Endothelial cell of umbilical vein (primary cell): ENCODE results near the gene UVRAG. TPM values are rescaled to one million over a fixed set of nuclear protein-coding genes. Genes with fewer than 3 reads are reported as not detected.

Experiments
- BruUV-seq: library from RNA; stranded (reverse); fragments of 400-500 nt; replicated peaks from 2 replicates; lab custom pipeline; 2021; lab: Mats Ljungman, UMichigan
- CTCF ChIA-PET: fragments of 300-600, 350-600 bp; sonication (Branson Sonifier 250); formaldehyde crosslinking; loops from one replicate; lab custom pipeline; 2021; ENCODE audit warnings: antibody characterized with exemption, inconsistent platforms; lab: Charles Lee
- POLR2A ChIA-PET: fragments of 300-600, 350-600 bp; sonication (Branson Sonifier 250); formaldehyde crosslinking; loops from one replicate; lab custom pipeline; 2021; ENCODE audit warnings: antibody characterized with exemption, inconsistent platforms; lab: Charles Lee
- DNase-seq: peaks from one replicate; pipeline ENCODE4 v3.0.0-alpha.2; 2011; ENCODE audit warnings: low read depth, low spot score
- FAIRE-seq: peaks from 2 replicates; lab custom pipeline; 2011; peaks lifted over from hg19 to GRCh38; lab: Jason Lieb, UNC
- H2AFZ ChIP-seq: 2 replicates; pipeline ENCODE4 v1.6.0; 2012; ENCODE audit warnings: low read depth, low read length, control low read depth, inconsistent platforms
- H3K27ac ChIP-seq: 2 replicates; pipeline ENCODE4 v1.5.1; 2011; ENCODE audit warnings: low read depth, mild to moderate bottlenecking, control low read depth, low read length, moderate library complexity; ENCODE audit not compliant: insufficient read depth
- H3K27me3 ChIP-seq, 2 experiments: 2 replicates each; pipeline versions ENCODE4 v1.6.0 to v1.6.1; 2011; ENCODE audit warnings: low read length in 2 of 2, mixed read lengths in 1 of 2; ENCODE audit not compliant: control insufficient read depth in 2 of 2, insufficient read depth in 2 of 2
- H3K36me3 ChIP-seq, 2 experiments: 2 replicates in 1 of 2; 3 replicates in 1 of 2; pipeline ENCODE4 v1.5.1; 2011; ENCODE audit warnings: low read length in 2 of 2, mild to moderate bottlenecking in 1 of 2, moderate library complexity in 1 of 2; ENCODE audit not compliant: control insufficient read depth in 2 of 2, insufficient read depth in 2 of 2; ENCODE audit errors: extremely low read depth in 1 of 2
- H3K4me1 ChIP-seq: 3 replicates; pipeline ENCODE4 v1.5.1; 2011; ENCODE audit warnings: mild to moderate bottlenecking, low read length; ENCODE audit not compliant: control insufficient read depth, insufficient read depth; ENCODE audit errors: extremely low read depth
- H3K4me2 ChIP-seq: 2 replicates; pipeline ENCODE4 v1.6.1; 2011; ENCODE audit warnings: low read length, control low read depth, mixed read lengths; ENCODE audit not compliant: insufficient read depth
- H3K4me3 ChIP-seq, 3 experiments: fragments of 200-600 bp in 1 of 3; sonication (generic), shearing (Covaris generic) in 1 of 3; replicated peaks in 1 of 3; 2 replicates each; pipeline ENCODE4 v1.5.1; 2011 to 2016; ENCODE audit warnings: control low read depth in 3 of 3, low read length in 3 of 3, mild to moderate bottlenecking in 2 of 3, inconsistent platforms in 1 of 3, low read depth in 1 of 3, moderate library complexity in 1 of 3; ENCODE audit not compliant: insufficient read depth in 1 of 3
- H3K79me2 ChIP-seq: 2 replicates; pipeline ENCODE4 v1.6.0; 2012; ENCODE audit warnings: low read length, inconsistent platforms; ENCODE audit not compliant: control insufficient read depth, insufficient read depth
- H3K9ac ChIP-seq: replicated peaks from 2 replicates; pipeline ENCODE3; 2011; ENCODE audit warnings: low read length, control low read depth; ENCODE audit not compliant: insufficient read depth; ENCODE audit errors: extremely low read depth
- H3K9me1 ChIP-seq: replicated peaks from 3 replicates; pipeline ENCODE4 v1.6.0; 2011; ENCODE audit warnings: mild to moderate bottlenecking, low read length; ENCODE audit not compliant: control insufficient read depth, insufficient read depth; ENCODE audit errors: extremely low read depth
- H3K9me3 ChIP-seq: replicated peaks from 2 replicates; pipeline ENCODE4 v1.5.1; 2012; ENCODE audit warnings: low read length, inconsistent platforms; ENCODE audit not compliant: control insufficient read depth, insufficient read depth
- H4K20me1 ChIP-seq: replicated peaks from 2 replicates; pipeline ENCODE3; 2011; ENCODE audit warnings: mild to moderate bottlenecking, low read length; ENCODE audit not compliant: control insufficient read depth, insufficient read depth; ENCODE audit errors: extremely low read depth
- CTCF ChIP-seq, 2 donors: IDR thresholded peaks; 1 replicate in 1 of 2; 2 replicates in 1 of 2; pipeline ENCODE4 v1.5.1; 2011; ENCODE audit warnings: low read length in 2 of 2, mild to moderate bottlenecking in 2 of 2, moderate library complexity in 2 of 2, control low read depth in 1 of 2, inconsistent platforms in 1 of 2, low read depth in 1 of 2; ENCODE audit not compliant: insufficient read depth in 1 of 2; ENCODE audit errors: extremely low read depth in 1 of 2
- EZH2 ChIP-seq: IDR thresholded peaks from 2 replicates; pipeline ENCODE4 v1.6.1; 2012; ENCODE audit warnings: borderline replicate concordance, low read depth, mild to moderate bottlenecking, moderate library complexity, low read length, inconsistent platforms; ENCODE audit not compliant: severe bottlenecking
- FOS ChIP-seq: IDR thresholded peaks from 2 replicates; pipeline ENCODE4 v1.6.1; 2011; ENCODE audit warnings: mild to moderate bottlenecking, low read length, moderate library complexity, borderline replicate concordance; ENCODE audit not compliant: insufficient read depth
- GATA2 ChIP-seq: IDR thresholded peaks from 2 replicates; pipeline ENCODE4 v1.7.0; 2011; ENCODE audit warnings: low read depth, mild to moderate bottlenecking, moderate library complexity, mixed read lengths, low read length; ENCODE audit not compliant: insufficient read length, insufficient read depth
- JUN ChIP-seq: IDR thresholded peaks from 2 replicates; pipeline ENCODE4 v1.6.1; 2011; ENCODE audit warnings: borderline replicate concordance, low read depth; ENCODE audit not compliant: insufficient read length, insufficient read depth
- MAX ChIP-seq: IDR thresholded peaks from 2 replicates; pipeline ENCODE4 v1.6.1; 2011; ENCODE audit not compliant: insufficient read depth, insufficient read length
- MYC ChIP-seq: IDR thresholded peaks from one replicate; pipeline ENCODE4 v1.6.1; 2011; ENCODE audit warnings: mild to moderate bottlenecking, low read depth, low read length
- POLR2A ChIP-seq: IDR thresholded peaks from 2 replicates; pipeline ENCODE4 v1.6.1; 2012; ENCODE audit warnings: low read depth, mild to moderate bottlenecking, control low read depth, low read length
- POLR2AphosphoS5 ChIP-seq: IDR thresholded peaks from 2 replicates; pipeline ENCODE4 v1.6.1; 2012; ENCODE audit warnings: low read depth, mild to moderate bottlenecking, control low read depth, low read length, moderate library complexity; ENCODE audit not compliant: insufficient read depth
- dilution Hi-C: fragments of 300-500 bp; cut with MboI; formaldehyde crosslinking; loops from one replicate; pipeline ENCODE4 v1.15.0; 2019; ENCODE audit warnings: low sequenced_read_pairs; ENCODE audit not compliant: extremely low pct_ligation_motif_present
- intact Hi-C: fragments of 100-400 bp; cut with micrococcal nuclease; formaldehyde crosslinking; loops from one replicate; pipeline ENCODE4 v1.10.0; 2022
- polyA plus RNA-seq, 4 experiments: library from polyadenylated mRNA; depleted of rRNA in 3 of 4; stranded (reverse) in 3 of 4; unstranded in 1 of 4; fragments of >200 nt; gene quantifications; 2 replicates each; pipeline versions ENCODE4 v1.2.1 to v1.2.3, GENCODE V29; 2011 to 2012; ENCODE audit warnings: missing spikeins in 1 of 4
- total RNA-seq: library from RNA; stranded (reverse); gene quantifications from 2 replicates; pipeline ENCODE4 v1.2.3, GENCODE V29; 2021

UVRAG gene
- total and polyA plus RNA-seq, 2 donors (not counting 3 experiments of a cell fraction or from before 2014, with no cell fraction given): 21.2 to 65.6 TPM

GRCh38 chr11:76095891-76096290, 280.9 kb downstream of the UVRAG start:
- Histone ChIP-seq H3K4me2 (no peak overlapping the region), H3K27me3 (no peaks in the 10 kb centered on the region), H3K4me1 (no peaks in the 10 kb centered on the region), H3K79me2 (peaks cover 5% of the 10 kb centered on the region), H3K27ac (no peak overlapping the region), H3K9ac (no peak overlapping the region), H4K20me1 (no peaks in the 10 kb centered on the region), H3K9me3 (no peaks in the 10 kb centered on the region), H2AFZ (no peak overlapping the region), H3K36me3 (peaks cover 0 to 3% of the 10 kb centered on the region in 2 experiments), H3K9me1 (no peaks in the 10 kb centered on the region), H3K4me3 (no peak overlapping the region)
- POLR2A ChIA-PET: no interaction called here
- no peak for DNase-seq
- CTCF ChIA-PET: interaction anchor here (1.0 to 1.3 kb wide), 4 partner anchors 14 to 54 kb away, joined by 3 to 4 read pairs (median 3); no protein-coding TSS in a partner anchor
- no TSS peak for BruUV-seq
- intact Hi-C loops: no loop called here
- no peak for FAIRE-seq
- TF ChIP-seq EZH2 (no peak), POLR2A (no peak), FOS (no peak), JUN (no peak), MYC (no peak), POLR2AphosphoS5 (no peak), MAX (no peak), GATA2 (no peak), CTCF (IDR thresholded peaks at IDR 0.05; ENCODE audit: extremely low read depth in 1 of 2, insufficient read depth in 1 of 2, low read depth in 1 of 2, low read length in 2 of 2) (no peak)
- dilution Hi-C loops: no loop called here
